Measurements from ENCODE around the gene GXYLT2.

The GXYLT2 gene

DNA sequence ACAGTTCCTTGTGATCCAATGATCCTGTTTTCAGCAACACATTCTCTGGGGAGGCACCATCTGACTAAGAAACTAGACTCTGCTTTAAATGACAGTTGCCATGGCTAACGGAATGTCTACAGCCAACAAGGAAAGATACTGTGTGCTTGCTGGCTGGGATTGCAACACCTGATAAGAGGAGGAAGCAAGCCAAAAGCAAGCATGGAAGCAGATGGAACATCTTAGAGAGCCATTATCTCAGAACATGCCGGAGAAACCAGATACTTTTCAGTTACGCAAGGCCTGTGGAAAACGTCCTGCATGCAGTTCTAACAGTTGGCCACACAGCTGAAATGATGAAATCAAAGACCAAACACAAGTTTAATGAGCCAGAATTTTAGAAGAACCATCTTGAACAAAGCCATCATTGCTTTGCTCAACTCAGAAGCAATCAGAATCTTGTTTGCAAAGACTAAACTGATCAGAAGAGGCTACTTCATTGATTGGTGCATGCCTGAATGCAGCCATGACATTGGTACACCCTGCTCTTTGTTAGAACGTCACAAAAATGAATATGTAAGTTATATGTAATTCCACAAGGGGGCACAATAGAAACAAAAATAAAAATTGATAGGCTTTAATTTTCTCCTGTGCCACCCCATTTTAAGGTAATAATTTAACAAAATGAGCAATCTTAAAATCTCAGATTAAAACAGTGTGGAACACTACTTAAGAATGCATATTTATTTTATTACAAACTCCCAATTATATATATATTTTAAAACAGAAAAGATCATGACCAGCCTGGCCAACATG lies 50.8 kb downstream of the GXYLT2 start:
- DNase-seq: no peak

DNA sequence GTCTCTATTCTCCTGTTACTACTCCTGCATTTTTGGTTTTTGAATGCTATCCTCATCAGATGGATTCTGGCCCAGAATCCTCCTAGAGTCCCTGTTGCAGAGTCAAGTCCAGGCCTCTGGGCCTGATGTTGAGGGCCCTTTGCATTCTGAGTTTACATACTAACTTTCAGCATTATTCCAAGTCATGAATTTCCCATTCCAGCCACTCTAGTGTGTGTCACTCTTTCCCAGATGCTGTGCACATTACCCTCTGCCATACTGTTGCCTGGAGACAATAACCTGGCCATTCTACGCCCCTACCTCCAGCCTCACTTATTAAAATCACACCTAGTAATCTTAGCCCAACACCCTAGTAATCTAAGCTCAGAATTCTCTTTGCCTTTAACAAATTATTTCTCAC lies 53.4 kb downstream of the GXYLT2 start:
- no peak for DNase-seq

DNA sequence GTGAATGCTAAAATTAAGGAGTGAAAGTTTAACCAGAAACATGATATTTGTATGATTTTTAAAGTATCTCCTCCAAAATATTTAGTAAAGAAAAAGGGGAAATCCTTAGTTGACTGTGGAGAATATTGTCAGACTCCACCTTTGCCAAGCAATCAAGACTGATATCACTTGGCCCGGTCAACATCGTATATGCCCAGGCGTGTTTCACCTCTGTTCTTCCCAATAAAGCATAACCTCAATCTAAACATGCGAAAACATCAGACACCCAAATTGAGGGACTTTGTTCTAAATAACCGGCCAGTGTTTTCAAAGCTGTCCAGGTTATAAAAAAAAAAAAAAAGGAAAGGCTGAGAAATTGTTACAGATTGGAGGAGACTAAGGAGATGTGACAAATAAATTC lies 54.6 kb downstream of the GXYLT2 start:
- DNase-seq: no peak

DNA sequence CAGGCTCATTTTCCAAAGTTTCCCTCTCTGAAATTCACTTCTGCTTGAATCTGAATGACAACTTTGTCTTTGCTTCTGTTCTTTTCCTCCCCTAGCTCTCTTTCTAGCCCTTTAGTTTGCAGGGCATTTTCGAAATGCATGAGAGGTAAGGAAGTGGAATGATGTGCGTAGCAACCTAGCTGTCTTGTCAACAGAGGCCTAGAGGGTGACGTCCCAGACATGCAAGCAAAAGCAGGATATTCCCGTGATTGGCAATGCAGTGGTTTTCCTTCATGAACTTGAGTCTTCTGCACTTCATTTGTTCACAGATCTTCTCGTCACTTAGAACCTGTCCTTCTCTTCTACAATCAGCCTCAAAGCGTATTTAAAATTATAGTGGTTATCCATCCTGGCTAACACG lies 56.9 kb downstream of the GXYLT2 start:
- no peak for DNase-seq

DNA sequence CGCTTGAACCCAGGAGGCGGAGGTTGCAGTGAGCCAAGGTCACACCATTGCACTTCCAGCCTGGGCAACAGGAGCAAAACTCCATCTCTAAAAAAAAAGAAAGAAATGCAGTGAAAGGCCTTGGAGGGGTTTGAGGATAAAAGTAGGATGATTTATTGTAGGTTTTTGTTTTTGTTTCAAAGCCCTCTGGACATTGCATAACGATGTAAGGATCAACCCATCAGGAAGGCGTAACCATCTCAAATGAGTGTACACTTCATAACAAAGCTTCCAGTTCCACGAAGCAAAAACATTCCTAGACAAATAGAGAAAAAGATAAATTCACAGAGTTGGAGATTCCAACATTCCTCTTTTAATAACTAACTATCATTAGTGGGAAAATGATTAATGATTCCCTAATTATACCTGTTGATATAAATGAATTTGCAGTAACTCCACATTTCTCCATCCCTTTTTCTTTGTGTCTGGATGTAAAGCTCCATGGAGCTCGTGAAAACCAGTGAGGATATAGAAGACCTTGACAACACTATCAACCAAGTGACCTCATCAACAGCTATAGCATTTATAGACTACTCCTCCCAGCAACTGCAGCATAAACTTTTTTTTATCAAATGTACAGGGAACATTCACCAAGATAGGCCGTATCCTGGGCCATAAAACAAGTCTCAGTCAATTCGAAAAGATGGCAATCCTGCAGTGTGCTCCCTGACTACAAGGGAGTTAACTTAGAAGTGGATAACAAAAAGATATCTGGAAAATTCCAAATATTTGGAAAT lies 60.1 kb downstream of the GXYLT2 start:
- DNase-seq: no peak

DNA sequence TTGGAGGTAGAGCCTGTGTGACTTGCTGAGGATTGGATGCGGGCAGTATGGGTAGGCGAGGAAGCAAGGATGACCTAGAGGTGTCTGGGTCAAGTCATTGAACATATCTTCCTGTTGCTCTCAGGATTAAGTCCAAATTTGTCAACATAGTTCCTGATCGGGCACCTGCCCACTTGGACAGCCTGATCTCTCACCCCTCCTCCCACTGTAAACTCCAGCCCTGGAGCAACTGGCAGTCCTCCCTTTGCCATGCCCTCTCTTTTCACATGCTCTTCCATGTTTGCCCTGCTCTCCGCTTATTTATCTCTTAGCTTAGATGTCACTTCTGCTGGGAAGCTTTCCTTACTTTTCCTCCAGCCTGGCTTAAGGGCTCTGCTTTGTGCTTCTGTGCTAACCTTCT lies 61.2 kb downstream of the GXYLT2 start:
- no peak for DNase-seq

DNA sequence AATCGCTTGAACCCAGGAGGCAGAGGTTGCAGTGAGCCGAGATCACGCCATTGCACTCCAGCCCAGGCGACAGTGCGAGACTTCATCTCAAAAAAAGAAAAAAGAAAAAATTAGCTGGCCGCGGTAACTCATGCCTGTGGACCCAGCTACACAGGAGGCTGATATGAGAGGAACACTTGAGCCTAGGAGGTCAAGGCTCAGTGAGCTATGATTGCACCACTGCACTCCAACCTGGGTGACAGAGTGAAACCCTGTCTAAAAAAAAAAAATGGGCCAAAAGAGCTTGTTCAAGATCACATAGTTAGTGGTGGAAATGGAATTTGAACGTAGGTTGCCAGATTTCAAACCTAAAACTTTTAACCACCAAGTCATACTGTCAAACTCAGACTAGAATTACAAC lies 62.5 kb downstream of the GXYLT2 start:
- no peak for DNase-seq

DNA sequence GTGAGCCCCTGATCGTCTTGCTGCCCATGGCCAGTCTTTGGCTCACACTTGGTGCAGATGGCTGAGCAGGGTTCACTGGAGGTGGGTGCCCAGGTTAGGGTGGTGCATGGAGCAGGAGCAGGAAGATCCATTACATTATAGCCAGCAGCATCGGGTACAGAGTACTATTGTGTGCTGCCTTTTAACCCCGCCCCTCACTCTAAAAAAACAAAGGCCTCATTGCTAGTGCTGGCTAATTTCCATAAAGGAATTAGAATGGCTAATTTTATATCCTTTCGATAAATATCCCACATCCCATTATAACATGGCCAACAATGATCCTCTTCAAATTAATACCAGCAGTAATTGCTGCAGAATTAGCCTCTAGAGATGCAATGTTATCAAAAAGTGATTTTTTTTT lies 63.0 kb downstream of the GXYLT2 start:
- DNase-seq: no peak

DNA sequence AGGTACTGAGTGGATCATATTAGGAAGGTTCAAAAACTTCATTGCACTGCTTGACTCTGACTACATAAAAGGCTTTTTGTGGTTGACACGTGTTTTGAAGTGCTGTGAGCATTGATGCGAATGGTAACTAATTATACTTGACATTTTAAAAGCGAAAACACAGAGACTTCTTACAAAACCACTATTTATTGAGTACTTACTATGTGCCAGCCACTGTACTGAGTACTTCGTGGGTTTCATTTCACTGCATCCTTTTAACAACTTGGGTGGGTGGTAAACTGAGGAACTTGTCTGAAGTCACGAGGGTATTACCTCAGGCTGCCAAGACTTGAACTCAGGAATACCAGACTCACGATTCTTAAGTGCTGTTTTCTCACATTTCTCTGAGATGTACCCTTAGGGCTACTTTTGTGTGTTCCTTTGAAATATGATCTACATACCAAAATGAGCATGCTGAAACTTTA lies 63.4 kb downstream of the GXYLT2 start:
- DNase-seq: no peak

DNA sequence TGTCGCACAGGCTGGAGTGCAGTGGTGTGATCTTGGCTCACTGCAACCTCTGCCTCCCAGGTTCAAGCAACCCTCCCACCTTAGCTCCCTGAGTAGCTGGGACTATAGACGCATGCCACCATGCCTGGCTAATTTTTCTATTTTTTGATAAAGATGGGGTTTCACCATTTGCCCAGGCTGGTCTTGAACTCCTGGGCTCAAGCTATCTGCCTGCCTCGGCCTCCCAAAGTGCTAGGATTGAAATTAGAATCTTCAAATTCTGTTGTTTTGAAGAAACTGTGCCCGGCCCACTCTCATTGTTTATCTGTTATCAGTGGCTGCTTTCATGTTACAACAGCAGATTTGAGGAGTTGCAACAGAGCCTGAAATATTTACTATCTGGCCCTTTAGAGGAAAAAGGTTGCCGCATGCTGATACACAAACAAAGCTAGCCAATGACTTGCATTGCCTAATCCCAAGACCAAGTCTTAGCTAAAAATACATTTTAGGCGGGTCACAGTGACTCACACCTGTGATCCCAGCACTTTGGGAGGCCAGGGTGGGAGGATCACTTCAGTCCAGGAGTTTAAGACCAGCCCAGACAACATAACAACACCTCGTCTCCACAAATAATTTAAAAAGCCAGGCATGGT lies 65.6 kb downstream of the GXYLT2 start:
- no peak for DNase-seq

DNA sequence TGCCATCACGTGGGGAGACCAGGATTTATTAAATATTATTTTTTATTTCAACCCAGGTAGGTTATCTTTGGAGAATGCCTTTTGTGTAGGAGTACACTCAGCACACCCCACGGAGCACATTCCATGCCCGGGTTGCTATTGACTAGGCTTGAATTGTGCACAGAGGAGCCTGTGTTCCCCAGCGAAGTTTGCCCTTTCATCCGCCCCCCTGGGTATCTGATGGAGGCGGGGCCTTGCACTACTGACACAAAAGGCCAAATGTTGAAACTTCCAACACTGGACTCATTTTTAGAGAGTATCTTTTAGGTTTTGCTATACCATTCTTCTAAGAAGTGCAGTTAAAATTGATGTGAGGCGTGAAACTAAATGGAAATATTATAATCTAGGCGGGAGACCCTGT lies 69.5 kb downstream of the GXYLT2 start:
- no peak for DNase-seq

DNA sequence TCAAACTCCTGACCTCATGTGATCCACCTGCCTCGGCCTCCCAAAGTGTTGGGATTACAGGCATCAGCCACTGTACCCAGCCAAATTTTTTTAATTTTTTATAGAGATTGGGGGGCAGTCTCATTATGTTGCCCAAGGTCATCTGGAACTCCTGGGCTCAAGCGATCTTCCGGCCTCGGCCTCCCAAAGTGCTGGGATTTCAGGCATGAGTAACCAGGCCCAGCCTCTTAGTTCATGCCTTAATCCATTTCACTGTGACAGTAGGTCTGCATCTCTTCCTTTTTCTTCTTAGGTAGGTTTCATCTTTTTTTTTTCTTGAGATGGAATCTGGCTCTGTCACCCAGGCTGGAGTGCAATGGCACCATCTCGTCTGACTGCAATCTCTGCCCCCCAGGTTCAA lies 71.5 kb downstream of the GXYLT2 start:
- DNase-seq: no peak

DNA sequence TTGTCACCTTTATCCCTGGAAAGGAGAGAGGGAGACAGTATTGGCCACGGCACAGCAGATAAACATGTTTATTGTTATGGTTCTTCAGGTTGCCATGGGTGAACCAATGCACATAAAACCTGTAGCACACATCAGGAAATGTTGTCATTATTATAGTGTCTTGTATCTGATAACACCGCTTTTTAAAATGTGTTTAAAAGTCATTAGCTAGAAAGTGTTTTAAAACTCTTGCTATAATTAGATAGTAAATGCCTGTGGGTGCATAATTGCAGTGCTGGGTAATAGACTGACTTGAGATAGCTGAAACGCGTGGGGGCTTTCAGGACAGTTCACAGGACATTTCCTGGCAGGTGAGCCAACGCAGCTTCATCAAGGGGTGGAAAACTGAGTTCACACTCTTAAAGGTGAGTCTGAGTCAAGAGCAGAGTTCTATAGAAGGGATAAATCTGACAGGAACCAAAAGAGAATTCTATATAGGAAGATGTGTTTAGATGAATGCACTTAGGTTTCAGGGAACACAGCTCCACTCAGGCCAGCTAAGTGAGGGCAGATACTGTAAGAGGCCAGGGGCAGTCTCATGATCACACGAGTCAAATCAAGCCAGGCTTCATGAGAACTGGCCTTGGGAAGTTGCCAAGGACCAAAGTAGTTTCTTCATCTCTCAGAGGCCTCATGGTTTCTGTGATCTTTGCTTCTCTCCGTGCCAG lies 73.1 kb downstream of the GXYLT2 start:
- DNase-seq: no peak

DNA sequence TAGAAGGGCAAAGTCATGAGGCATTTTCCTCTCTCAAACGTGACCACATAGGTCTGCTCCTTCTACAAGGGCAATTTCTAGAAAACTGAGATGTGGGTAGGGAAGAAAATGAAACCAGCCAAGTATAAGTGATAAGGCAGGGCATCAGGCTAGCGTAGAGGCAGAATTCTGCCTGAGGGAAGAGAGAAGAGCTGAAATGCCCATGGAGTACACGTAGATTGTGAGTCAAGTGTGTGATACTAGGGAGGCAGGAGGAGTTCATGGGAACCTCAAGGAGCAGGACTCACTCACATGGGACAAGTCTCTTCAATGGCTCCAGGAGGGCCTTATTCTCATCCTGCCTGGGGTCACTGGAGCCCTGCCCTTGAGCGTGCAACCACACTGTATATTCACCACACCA lies 73.9 kb downstream of the GXYLT2 start:
- no peak for DNase-seq

DNA sequence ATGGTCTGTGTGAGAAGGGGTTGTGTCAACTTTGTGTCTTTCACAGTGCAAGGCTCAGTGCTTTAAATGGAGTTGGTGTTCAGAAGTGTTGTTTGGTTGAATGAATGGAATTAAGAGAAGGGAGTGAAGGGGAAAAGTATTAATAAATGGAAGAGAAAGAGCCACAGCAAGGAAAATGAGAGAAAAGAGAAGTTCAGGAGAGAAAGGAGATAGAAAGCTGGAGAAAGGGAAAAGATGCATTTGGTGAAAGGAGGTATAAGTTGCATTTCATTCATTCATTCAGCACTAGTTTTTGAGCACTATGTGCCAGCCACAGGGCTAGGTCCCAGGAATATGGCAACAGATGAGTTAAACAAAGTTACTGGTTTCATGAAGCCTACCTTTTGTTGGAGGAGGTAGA lies 74.5 kb downstream of the GXYLT2 start:
- DNase-seq: no peak

DNA sequence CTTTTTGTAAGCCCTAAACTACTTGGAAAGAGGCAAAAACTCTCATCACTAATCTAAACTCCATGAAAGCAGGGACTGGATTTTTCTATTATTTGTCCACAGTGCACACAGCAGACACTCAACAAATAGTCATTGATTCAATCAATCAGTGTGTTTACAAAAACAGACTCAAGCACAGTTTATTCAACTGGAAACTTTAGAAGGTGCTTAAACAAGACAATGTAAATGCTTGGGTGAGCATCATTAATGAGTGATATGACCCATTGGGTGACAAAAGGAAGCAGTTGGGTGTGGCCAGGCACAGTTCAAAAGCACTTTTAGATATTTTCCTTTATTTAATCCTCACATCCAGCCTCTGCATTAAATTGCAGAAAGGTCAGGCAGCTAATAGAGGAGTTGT lies 76.8 kb downstream of the GXYLT2 start:
- DNase-seq: no peak

DNA sequence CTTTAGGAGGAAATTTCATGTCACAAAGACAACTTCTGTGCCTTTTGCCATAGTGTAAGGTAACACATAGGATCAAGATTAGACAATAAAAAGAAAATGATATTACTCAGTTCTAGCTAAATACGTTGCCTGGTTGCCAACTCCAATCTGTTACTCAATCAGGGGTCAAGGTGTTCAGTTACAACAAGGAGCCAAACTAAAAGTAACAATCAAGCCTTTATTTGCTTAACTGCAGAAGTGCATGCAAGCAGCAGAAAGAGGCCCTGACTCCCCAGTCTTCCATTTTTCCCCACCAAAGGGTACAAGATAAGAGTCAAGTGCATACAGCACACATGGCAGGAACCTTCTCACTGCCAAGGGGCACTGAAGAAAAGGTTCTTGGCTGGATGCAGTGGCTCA lies 80.4 kb downstream of the GXYLT2 start:
- no peak for DNase-seq

DNA sequence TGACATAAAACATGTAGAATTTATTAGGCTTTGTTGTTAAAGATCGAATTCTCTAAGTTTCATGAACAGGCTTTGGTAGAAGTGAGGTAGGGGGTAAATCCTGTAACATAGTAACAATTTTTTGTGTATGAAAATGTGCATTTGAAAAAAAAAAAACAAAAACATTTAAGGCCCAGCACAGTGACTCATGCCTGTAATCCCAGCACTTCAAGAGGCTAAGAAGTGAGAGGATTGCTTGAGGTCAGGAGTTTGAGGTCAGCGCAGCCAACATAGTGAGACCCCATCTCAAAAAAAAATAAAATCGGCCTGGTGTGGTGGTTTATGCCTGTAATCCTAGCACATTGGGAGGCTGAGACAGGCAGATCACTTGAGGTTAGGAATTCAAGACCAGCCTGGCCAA lies 81.9 kb downstream of the GXYLT2 start:
- DNase-seq: no peak

DNA sequence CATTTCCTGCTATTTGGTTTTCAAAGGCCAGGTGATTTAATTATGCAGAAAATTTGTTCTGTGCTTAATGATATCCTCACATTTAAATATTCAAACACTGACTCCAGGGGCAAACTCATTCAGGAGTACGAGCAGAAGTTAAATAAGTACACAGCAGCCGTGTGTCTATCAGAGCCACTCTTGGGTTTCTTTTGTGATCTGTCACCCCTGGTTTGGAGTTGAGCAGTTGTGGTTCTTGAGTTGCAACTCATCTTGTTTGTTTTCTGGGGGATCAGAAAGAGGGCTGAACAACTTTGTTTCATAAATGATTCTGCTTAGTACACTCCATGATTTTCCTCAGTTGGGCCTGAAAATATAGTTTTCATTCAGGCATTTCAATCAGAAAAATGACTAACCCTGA lies 83.1 kb downstream of the GXYLT2 start:
- no peak for DNase-seq

DNA sequence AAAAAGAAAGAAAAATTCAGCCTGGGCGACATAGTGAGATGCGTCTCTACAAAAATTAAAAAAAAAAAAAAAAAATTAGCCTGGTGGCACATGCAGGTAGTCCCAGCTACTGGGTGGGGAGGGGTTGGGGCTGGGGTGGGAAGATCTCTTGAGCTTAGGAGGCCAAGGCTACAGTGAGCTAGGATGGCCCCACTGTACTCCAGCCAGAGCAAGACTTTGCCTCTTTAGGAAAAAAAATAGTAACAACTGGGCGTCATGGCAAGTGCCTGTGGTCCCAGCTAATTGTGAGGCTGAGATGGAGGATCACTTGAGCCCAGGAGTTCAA lies 84.8 kb downstream of the GXYLT2 start:
- DNase-seq: no peak

DNA sequence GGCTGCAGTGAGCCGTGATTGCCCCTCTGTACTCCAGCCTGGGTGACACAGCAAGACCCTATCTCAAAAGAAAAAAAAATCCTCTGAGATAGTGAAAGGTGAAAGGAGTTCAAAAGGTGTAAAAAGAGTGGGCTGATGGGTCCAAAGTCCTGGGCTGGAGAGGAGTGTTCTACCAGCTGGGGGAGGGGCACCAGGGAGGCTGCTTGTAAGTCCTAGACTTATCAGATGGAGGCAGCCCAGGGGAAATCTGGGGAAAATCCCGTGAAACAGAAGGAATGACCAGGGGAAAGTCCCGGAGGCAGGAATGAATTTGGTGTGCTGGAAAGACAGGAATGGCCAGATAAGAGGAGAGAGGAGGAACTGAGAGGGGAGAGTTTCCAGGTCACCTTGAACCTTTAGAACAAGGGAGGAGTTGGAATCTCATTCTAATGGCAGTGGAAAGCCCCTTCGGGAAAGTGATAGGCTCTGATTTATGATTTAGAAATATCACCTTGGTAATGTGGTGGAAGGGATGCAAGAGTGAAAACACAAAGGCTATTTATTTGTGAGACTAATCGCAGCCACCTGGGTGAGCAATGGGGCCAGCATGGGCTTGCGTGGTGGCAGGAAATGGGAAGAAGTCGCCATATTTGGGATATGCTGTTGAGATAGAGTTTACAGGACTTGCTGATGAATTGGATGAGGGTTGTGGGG lies 85.3 kb downstream of the GXYLT2 start:
- no peak for DNase-seq

DNA sequence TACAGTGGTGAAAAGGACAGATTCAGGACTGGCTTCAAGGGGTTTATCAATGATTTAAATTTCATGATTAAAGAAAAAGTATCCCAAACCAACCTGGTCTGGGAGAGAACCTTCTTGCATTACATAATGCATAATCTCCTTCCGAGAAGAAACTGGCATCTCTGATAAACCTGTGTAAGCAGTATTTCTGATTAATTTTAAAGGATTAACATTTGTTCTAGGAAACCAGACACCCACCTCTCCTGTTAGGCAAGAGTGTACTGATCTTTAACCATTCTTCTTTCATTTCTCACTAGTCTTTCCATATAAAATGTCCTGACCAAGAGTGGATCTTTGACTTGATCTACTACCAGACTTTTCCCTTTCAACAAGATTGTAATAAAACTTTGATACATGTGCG lies 85.9 kb downstream of the GXYLT2 start:
- DNase-seq: no peak

DNA sequence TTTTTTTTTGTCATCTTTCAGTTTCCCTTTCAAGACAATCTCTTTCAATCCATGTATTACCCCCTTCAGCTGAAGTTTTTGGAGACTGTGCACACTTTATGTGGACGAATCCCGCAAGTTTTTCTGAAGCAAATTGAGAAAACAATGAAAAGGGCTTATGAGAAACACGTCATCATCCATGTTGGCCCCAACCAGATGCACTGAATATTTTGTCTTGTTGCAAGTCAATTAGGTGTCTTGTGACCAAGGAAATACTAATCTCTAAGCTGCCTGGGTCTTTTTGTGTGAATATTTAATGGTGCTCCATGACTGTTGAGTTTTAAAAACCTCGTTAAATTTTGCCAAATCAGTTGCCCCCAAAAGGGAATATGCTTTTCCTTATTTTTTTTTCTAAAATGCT lies 87.1 kb downstream of the GXYLT2 start:
- no peak for DNase-seq
